Measurements from ENCODE around the gene PRDX3. TPM values are rescaled to one million over a fixed set of nuclear protein-coding genes. Genes with fewer than 3 reads are reported as not detected.

Gene PRDX3
- total and polyA plus RNA-seq, 4 donors: 84.1 to 155 (median 109) TPM

Small RNA genes lying within 50 kb of the gene (small RNA-seq; reads per million reads assigned to genes)
- not detected for gene RN7SL749P (ENCODE audit: low replicate concordance)

Other genes with a start within 250 kb of the PRDX3 start
- under 1 TPM; 0.74 to 0.91 TPM for gene NANOS1, start 149.1 kb downstream of the PRDX3 start, total RNA-seq
- 1 to 10 TPM in 1 of 2 donors, under 1 TPM in 1; 0.73 to 1.4 TPM for gene NANOS1, start 149.1 kb downstream of the PRDX3 start, polyA plus RNA-seq
- 100 to 1,000 TPM; 101 TPM for gene EIF3A, start 98.0 kb downstream of the PRDX3 start, total RNA-seq
- 10 to 100 TPM; 37.1 to 60.4 TPM for gene EIF3A, start 98.0 kb downstream of the PRDX3 start, polyA plus RNA-seq
- 10 to 100 TPM; 27.9 to 32.0 TPM for gene DENND10, start 74.7 kb downstream of the PRDX3 start, total RNA-seq
- 10 to 100 TPM; 11.7 to 30.2 TPM for gene DENND10, start 74.7 kb downstream of the PRDX3 start, polyA plus RNA-seq
- 10 to 100 TPM; 10.6 to 22.0 TPM for gene SFXN4, start 13.1 kb downstream of the PRDX3 start, total RNA-seq
- gene SFXN4, start 13.1 kb downstream of the PRDX3 start, polyA plus RNA-seq: 10 to 100 TPM; 22.1 to 40.4 TPM
- gene GRK5, start 28.8 kb upstream of the PRDX3 start, total RNA-seq: 10 to 100 TPM; 42.7 to 43.1 TPM
- 10 to 100 TPM; 18.5 to 37.9 TPM for gene GRK5, start 28.8 kb upstream of the PRDX3 start, polyA plus RNA-seq

All from lung (tissue), 5 donors.